LNCAP (cell line): ENCODE results near the gene PCSK5.

Experiments used
- TF ChIP-seq, protein P1 (sequence below): fragments of 450-650 bp; IDR thresholded peaks from 2 replicates; pipeline ENCODE4 v1.5.1; 2017; ENCODE audit warnings: mild to moderate bottlenecking

The PCSK5 gene

DNA sequence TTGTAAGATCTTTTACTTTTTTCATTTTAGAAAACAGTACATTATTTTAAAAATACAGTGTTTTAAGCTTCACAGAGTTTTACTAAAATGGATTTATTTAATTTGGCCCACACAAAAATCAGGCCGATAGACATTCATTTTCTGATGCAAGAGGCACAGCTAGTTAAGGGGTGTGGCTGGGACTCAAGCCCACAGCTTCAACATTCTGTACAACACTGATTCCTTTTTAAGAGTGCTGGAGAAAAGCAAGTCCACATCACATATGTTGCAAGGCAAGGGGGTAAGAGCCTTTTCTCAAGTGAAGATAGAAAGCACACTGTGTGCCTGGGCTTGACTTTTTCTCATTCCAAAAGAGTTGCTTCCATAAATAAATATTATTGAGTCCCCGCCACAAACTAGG is 307.9 kb downstream of the PCSK5 start:
- TF ChIP-seq, protein P1, sequence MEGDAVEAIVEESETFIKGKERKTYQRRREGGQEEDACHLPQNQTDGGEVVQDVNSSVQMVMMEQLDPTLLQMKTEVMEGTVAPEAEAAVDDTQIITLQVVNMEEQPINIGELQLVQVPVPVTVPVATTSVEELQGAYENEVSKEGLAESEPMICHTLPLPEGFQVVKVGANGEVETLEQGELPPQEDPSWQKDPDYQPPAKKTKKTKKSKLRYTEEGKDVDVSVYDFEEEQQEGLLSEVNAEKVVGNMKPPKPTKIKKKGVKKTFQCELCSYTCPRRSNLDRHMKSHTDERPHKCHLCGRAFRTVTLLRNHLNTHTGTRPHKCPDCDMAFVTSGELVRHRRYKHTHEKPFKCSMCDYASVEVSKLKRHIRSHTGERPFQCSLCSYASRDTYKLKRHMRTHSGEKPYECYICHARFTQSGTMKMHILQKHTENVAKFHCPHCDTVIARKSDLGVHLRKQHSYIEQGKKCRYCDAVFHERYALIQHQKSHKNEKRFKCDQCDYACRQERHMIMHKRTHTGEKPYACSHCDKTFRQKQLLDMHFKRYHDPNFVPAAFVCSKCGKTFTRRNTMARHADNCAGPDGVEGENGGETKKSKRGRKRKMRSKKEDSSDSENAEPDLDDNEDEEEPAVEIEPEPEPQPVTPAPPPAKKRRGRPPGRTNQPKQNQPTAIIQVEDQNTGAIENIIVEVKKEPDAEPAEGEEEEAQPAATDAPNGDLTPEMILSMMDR, result no peak

GRCh38 chr9:76200315-76200714 is 309.8 kb downstream of the PCSK5 start:
- TF ChIP-seq, protein P1, result no peak

DNA sequence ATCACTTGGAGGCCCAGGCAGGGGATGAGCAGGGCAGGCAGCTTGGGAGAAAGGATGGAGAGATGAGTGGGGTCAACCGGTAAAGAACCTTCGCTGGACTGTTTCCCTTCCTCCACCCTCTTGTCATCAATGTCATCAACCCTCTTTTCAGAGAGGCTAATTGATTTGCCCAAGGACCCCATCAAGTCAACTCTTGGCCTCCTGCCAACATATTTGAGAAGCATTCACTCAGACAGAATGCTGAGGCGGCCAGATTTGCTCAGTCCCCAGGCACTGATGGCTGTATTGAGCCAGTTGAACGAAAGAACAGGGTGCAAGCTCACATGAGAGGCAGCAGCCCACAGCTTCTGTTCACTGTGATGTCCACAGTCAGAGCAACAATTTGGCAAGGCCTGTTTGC is 310.3 kb downstream of the PCSK5 start:
- TF ChIP-seq, protein P1, result no peak

DNA sequence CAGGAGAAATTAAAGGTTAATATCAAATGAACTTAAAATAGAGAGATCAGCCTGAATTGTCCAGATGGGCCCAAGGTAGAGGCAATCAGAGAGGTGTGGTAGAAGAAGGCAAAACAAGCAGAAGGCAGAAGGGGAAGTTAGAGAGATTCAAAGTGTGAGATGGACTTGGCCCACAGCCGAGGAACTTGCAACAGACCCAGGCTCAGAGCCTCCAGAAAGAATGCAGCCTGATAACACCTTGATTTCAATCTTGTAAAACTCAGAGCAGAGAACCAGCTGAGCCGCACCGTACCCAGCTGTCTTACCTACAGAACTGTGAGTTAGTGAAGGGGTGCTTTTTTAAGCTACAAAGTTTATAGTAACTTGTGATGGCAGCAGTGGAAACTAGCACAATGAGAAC is 312.9 kb downstream of the PCSK5 start:
- TF ChIP-seq, protein P1, result no peak

DNA sequence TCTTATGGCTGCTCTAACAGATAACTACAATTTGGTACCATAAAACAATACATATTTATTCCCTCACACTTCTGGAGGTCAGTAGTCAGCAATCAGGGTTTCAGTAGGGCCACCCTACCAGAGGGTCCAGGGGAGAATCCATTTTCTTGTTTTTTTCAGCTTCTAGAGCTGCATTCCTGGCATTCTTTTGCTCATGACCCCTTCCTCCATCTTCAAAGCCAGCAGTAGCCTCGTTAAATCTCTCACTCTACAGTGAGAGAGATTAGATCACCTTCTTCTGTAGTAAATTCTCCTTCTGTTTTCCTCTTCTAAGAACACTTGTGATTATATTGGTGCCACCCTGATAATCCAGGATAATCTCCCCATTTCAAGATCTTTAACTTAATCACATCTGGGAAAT is 316.3 kb downstream of the PCSK5 start:
- TF ChIP-seq, protein P1, result no peak

GRCh38 chr9:76213751-76214150 is 323.3 kb downstream of the PCSK5 start:
- TF ChIP-seq, protein P1, result no peak

GRCh38 chr9:76215066-76215465 is 324.6 kb downstream of the PCSK5 start:
- TF ChIP-seq, protein P1, result no peak

- TF ChIP-seq, protein P1, result no peak
These were observed 325.7 kb downstream of the PCSK5 start for GRCh38 chr9:76216161-76216649.
